ENCODE data around the gene KISS1R.

DNA sequence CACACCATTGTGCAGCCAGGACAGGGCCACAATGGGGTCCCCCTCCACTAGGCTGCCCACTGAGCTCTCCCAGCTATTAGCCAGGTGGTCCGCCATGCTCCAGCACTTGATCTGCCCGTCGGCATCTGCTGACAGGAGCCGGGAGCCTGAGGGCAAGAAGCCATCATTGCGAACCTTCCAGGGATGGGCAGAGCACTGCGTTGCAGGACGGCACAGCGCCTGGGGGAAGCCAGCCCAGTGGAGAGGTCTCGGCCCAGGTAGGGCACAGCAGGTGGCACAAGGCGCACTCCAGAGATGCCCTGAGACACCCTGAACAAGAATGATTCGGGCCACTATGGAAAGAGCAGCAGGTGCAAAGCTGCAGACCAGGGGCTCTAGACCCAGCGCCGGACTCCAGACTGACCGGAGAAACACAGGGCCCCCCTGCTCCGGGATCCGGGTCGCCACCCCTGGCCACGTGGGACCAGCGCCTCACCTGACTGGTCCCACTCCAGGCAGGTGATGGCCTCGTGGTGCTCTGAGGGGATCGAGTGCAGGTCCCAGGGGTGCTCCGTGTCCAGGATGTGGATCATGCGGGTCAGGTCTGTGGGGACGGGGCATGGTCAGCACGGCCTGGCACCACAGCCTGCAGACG, 27.4 kb upstream of the KISS1R start:
- TF ChIP-seq, protein P1, sequence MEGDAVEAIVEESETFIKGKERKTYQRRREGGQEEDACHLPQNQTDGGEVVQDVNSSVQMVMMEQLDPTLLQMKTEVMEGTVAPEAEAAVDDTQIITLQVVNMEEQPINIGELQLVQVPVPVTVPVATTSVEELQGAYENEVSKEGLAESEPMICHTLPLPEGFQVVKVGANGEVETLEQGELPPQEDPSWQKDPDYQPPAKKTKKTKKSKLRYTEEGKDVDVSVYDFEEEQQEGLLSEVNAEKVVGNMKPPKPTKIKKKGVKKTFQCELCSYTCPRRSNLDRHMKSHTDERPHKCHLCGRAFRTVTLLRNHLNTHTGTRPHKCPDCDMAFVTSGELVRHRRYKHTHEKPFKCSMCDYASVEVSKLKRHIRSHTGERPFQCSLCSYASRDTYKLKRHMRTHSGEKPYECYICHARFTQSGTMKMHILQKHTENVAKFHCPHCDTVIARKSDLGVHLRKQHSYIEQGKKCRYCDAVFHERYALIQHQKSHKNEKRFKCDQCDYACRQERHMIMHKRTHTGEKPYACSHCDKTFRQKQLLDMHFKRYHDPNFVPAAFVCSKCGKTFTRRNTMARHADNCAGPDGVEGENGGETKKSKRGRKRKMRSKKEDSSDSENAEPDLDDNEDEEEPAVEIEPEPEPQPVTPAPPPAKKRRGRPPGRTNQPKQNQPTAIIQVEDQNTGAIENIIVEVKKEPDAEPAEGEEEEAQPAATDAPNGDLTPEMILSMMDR (IDR thresholded peaks at IDR 0.05) = no peak
- TF ChIP-seq POLR2A (IDR thresholded peaks at IDR 0.05) = no peak
